Measurements from ENCODE around the gene TCF25.
"Not testable (repeated sequence)": the region's sequence is repeated elsewhere in the genome, so short reads cannot be mapped to it uniquely, and the experiment has no call there.

The TCF25 gene

DNA sequence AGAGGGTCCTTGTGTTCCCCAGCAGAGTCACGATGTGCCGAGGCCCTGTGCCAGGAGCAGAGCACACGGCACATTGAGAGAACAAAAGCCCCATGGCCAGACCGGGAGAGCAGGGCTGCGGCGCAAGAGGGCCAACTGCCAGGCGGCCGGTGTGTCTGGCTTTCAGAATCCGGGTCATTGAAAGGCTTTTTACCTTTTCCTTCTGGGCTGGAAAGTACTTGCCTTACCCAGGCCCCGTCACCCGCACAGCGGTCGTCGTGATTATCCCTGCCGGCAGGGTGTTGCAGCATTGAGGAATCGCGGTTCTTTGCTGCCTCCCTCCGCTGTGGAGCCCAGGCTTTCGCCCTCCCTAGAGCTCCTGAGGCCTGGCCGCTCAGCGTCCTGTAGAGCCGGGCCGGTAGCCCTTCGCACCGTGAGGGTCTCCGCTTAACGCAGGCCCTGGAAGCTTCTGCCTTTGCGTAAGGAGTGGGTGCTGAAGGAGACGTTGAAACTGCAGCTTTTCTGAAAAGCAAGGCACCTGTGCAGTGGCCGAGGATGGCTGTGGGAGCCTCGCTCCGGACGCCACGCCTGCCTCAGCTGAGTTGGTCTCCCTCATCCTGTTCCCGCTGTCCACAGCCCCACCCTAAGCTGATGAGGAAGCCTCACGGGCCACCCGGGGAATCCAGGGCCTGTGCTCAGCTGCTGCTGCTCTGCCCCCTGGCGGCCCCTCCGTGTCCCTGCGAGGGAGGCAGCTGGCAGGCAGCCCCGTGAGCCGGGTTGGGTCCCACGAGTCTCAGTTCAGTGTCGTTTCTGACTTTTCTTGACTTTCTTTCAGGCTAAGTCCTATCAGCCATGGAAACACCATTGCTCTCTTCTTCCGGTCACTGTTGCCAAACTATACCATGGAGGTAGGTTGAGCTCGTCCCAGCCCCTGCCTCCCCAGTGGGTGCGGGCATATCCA, 36.7 kb downstream of the TCF25 start:
- FAIRE-seq: no peak
- DNase-seq (ENCODE audit: insufficient read length, low spot score): peak; percentile 78

GRCh38 chr16:89910717-89911354, 37.4 kb downstream of the TCF25 start:
- no peak for DNase-seq (ENCODE audit: insufficient read length, low spot score)
- TF ChIP-seq, protein P1, sequence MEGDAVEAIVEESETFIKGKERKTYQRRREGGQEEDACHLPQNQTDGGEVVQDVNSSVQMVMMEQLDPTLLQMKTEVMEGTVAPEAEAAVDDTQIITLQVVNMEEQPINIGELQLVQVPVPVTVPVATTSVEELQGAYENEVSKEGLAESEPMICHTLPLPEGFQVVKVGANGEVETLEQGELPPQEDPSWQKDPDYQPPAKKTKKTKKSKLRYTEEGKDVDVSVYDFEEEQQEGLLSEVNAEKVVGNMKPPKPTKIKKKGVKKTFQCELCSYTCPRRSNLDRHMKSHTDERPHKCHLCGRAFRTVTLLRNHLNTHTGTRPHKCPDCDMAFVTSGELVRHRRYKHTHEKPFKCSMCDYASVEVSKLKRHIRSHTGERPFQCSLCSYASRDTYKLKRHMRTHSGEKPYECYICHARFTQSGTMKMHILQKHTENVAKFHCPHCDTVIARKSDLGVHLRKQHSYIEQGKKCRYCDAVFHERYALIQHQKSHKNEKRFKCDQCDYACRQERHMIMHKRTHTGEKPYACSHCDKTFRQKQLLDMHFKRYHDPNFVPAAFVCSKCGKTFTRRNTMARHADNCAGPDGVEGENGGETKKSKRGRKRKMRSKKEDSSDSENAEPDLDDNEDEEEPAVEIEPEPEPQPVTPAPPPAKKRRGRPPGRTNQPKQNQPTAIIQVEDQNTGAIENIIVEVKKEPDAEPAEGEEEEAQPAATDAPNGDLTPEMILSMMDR (IDR thresholded peaks at IDR 0.05; ENCODE audit: insufficient read depth, missing control alignments): no peak
- no peak for FAIRE-seq

More for the DNA sequence above, 36.7 kb downstream of the TCF25 start:
- TF ChIP-seq, protein P1 (IDR thresholded peaks at IDR 0.05; ENCODE audit: insufficient read depth, missing control alignments): peak; percentile 64

GRCh38 chr16:89911375-89911774, 38.0 kb downstream of the TCF25 start:
- FAIRE-seq (no peak), DNase-seq (ENCODE audit: insufficient read length, low spot score) (no peak)
- TF ChIP-seq, protein P1 (IDR thresholded peaks at IDR 0.05; ENCODE audit: insufficient read depth, missing control alignments): no peak

DNA sequence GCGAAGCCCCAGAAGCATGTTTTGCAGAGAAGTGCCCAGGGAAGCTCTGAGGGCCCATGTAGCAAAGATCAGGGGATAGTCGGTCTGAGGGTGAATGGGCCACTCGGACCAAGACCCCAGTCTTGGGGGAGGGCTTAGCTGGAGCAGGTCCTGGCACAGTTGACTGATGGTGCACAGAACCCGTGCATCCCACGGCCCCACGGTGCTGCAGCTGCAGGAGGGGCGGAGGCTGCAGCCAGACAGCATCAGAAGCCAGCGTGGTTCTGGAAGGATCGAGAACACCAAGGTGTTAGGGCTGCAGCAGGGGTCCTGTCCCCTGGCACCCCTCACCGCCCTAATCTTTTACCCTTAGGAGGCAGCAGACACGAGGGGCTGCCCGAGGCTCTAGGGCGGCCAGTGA, 38.8 kb downstream of the TCF25 start:
- FAIRE-seq: no peak
- no peak for DNase-seq (ENCODE audit: insufficient read length, low spot score)
- TF ChIP-seq, protein P1 (IDR thresholded peaks at IDR 0.05; ENCODE audit: insufficient read depth, missing control alignments): no peak

GRCh38 chr16:89912627-89913026, 39.2 kb downstream of the TCF25 start:
- TF ChIP-seq, protein P1 (IDR thresholded peaks at IDR 0.05; ENCODE audit: insufficient read depth, missing control alignments): no peak
- no peak for FAIRE-seq
- DNase-seq (ENCODE audit: insufficient read length, low spot score): no peak

GRCh38 chr16:89913408-89914387, 40.3 kb downstream of the TCF25 start:
- DNase-seq (ENCODE audit: insufficient read length, low spot score) (no peak), FAIRE-seq (no peak)
- TF ChIP-seq, protein P1 (IDR thresholded peaks at IDR 0.05; ENCODE audit: insufficient read depth, missing control alignments): no peak

- not testable (repeated sequence) for DNase-seq (ENCODE audit: insufficient read length, low spot score); FAIRE-seq
Measured at GRCh38 chr16:89914642-89915285, 41.4 kb downstream of the TCF25 start.
